LNCAP (cell line): ENCODE results near the gene NDUFAF8.

ENCODE experiments used
- TF ChIP-seq, protein P1 (sequence below): fragments of 450-650 bp; IDR thresholded peaks from 2 replicates; pipeline ENCODE4 v1.5.1; 2017; ENCODE audit warnings: mild to moderate bottlenecking

NDUFAF8 gene

DNA sequence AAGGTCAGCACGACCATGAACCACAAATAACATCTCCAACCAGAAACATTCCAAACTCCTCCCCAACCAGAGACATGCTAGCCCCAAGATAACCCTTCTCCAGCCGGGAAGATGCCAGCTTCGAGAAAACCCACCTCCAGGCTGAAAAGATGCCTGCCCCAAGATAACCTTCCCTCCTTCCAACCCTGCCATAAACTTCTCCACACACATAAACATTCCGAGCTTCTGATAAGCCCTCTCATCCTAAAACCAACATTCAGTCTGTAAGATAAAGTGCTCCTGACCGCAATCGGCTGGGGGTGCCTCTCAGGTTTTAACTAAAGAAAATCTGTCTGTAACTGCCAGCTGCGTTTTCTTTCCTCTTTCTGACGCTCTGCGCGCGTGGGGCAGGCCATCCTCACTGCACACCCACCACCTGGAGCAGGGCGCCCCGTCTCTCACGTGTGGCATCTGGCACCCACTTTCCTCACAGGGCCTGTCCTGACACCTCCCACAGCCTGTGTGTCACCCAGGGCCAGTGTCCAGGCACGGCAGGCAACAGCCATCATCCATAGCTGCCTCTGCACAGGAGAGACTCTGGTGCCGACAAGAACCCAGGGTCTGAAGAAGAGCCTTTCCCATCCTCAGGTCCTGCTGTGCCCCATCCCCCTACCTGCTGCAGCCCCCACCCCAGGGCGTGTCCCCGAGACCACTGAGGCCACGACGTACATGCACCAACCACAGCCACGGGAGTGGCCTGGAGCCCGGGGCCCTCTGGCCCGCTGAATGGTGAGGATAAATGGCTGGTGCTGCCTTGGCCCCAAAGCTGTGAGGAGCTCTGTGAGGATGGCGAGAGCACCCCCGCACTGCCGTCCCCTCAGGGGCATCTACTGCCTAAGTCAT lies 3.9 kb upstream of the NDUFAF8 start:
- TF ChIP-seq, protein P1, sequence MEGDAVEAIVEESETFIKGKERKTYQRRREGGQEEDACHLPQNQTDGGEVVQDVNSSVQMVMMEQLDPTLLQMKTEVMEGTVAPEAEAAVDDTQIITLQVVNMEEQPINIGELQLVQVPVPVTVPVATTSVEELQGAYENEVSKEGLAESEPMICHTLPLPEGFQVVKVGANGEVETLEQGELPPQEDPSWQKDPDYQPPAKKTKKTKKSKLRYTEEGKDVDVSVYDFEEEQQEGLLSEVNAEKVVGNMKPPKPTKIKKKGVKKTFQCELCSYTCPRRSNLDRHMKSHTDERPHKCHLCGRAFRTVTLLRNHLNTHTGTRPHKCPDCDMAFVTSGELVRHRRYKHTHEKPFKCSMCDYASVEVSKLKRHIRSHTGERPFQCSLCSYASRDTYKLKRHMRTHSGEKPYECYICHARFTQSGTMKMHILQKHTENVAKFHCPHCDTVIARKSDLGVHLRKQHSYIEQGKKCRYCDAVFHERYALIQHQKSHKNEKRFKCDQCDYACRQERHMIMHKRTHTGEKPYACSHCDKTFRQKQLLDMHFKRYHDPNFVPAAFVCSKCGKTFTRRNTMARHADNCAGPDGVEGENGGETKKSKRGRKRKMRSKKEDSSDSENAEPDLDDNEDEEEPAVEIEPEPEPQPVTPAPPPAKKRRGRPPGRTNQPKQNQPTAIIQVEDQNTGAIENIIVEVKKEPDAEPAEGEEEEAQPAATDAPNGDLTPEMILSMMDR: no peak

DNA sequence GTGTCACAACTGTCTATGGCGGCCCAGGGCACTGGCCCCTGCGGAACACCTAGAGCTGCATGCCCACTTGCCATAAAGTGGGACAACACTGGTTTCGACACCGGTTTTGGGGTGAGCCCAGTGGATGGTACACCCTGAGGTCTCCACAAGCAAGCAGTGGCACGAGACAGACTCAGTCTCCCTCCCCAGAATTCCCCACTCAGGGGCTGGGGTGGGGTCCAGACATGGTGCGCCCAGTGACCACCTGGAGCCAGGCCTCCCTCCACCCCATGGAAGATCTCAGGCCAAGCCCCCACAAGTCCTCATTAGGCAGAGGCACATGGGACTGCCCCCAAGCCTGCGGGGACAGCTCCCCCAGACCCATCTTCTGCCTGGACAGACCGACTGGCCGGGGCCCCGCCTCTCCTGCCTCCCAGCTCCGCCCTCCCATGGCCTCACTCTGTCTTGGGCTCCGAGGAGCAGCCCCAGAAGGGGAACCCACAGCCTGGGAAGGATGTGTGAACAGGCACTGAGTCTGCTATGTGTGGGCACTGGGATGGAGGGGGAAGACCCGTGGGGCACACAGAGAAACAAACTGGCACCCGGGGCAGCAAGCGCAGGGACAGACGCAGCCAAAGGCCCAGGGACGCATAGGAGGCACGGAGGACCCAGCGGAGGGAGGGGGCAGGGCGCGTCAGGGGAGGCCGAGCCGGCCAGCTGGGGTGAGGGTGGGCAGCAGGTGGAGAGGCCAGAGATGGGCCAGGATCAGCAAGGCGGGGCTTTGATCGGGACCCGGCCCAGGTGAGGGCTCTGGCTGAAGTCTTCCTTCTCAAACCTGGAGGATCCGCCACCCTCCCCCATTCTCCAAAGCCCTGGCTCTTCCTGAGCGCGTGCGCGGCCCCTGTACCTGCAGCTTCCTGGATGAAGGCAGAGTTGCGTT lies 3.0 kb upstream of the NDUFAF8 start:
- TF ChIP-seq, protein P1: no peak

DNA sequence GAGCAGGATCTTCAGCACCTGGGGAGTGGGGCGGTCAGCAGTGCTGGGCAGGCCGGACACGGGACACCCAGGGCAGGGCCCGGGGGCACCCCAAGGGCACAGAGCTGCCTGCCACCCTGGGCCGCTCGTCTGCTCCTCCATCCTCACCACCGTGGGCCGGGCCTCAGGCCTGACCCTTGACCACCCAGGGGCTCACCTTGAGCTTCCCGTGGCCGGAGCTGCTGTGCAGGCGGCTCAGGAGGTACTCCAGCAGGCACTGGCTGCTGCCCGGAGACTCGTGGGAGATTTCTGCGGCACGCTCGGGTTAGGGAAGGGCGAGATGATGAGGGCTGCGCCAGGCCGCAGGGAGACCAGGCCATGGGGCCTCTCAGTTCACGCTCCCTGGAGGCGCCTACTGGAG lies 2.3 kb upstream of the NDUFAF8 start:
- TF ChIP-seq, protein P1: no peak

DNA sequence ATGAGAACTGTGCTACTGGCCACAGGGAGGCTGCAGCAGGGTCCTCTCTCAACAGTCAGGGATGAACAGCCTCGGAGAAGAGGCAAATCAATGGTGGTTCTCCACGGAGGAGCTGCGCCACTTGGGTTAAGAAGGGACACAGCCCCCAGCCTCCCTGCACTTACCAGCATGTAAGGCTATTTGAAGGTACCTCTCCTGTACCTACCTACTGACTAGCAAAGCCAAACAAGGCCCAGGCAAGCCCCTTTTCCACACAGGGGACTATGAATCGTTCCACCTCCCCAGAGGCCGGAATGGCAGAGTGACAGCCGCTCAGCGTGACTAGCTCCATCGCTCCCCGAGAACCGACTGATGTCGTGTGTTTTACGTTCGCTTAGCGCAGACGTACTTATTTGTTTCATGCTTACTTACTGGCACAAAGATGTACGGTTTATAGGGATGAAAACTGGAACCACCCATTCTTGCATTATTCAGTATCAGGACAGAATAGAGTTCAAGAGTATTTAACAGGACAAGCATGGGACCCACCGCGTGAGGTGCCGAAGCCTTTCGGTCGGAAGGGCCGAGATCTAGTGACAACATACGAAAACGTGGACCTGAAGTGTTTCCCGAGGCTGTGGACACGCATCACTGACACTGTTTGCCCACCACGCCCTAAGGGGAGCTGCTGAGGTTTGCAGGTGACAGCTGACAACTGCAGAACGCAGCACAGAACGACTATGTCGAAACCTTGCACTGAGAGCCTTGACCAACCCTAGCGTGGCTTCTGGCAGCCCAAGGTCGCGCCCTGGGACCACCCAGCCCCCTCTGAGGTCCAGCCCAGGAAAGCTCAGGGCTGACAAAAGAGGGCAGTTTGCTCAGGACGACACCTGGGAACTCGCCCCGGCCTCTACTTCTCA lies 1.3 kb upstream of the NDUFAF8 start:
- TF ChIP-seq, protein P1: no peak

DNA sequence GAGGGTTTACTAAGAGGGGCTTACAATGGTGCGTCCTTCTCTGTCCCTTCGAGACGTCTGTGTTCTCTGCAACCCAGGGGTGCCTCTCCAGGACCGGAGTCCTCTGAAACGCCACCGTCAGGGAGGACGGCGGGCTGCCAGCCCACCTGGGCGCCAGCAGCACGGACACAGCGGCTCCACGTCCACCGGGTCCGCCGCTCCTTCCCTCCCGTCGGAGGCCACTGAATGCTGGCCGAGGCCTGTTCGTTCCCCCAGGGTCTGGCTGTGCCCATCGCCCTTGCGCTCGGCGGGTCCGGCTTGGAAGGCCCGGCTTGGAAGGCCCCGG lies 666 bp upstream of the NDUFAF8 start:
- TF ChIP-seq, protein P1: no peak

DNA sequence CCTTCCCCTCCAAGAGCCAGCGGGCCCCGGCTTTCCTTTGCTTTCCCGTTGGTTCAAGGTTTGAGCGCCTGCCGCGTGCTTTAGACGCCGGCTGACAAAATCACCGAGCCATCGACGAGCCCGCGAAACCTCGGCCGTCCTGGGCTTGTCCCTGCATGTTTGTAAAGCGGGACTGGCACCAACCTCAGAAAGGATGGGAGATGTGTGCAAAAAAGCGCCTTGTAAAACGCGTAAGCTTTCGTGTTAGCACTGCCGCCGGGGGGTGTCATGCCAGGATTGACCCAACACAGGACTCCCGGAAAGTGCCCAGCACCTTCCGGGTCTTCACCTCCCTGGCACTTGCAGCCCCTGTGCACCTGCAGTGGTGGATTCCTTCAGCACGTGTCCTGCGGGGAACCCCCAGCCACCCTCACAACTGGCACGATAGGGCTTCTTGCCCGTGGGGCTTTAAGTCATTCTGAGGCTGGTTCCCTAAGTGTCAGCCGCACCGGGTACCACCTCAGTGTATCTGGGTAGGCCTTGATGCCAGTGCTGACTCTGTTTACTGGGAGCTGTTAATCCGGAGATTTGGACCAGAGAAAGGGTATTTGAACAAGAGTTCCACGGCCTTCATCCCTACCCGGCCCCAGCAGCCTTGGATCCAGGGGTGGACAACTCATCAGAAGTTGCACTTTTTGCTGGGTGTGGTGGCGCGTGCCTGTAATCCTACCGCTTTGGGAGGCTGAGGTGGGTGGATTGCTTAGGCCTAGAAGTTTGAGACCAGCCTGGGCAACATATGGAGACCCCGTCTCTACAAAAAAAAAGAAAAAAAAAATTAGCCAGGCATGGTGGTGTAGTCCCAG lies 817 bp downstream of the NDUFAF8 start:
- TF ChIP-seq, protein P1: no peak
